SJSA1 (cell line): ENCODE measurements around the gene GPR160. TPM values are rescaled to one million over a fixed set of nuclear protein-coding genes. Genes with fewer than 3 reads are reported as not detected.
"Not testable (repeated sequence)": the region's sequence is repeated elsewhere in the genome, so short reads cannot be mapped to it uniquely, and the experiment has no call there.

Experiments
- DNase-seq, 2 experiments: peaks; one replicate each; pipeline ENCODE4 v3.0.0-alpha.2; 2015 to 2020; ENCODE audit warnings: low spot score in 2 of 2, low read depth in 1 of 2
- H3K27ac ChIP-seq: fragments of 250-450 bp; sonication (Bioruptor Pico); 2 replicates; pipeline ENCODE4 v1.5.1; 2020; ENCODE audit warnings: mild to moderate bottlenecking, moderate library complexity
- H3K27me3 ChIP-seq: fragments of 250-450 bp; sonication (Bioruptor Pico); replicated peaks from 2 replicates; pipeline ENCODE4 v1.5.1; 2020; ENCODE audit warnings: mild to moderate bottlenecking, moderate library complexity
- H3K36me3 ChIP-seq: fragments of 250-450 bp; sonication (Bioruptor Pico); 2 replicates; pipeline ENCODE4 v1.5.1; 2020; ENCODE audit warnings: mild to moderate bottlenecking
- H3K4me1 ChIP-seq: fragments of 250-450 bp; sonication (Bioruptor Pico); replicated peaks from 2 replicates; pipeline ENCODE4 v1.6.1; 2021; ENCODE audit warnings: mild to moderate bottlenecking
- H3K4me3 ChIP-seq: fragments of 250-450 bp; sonication (Bioruptor Pico); 2 replicates; pipeline ENCODE4 v1.5.1; 2020; ENCODE audit warnings: mild to moderate bottlenecking
- H3K9me3 ChIP-seq: fragments of 250-450 bp; sonication (Bioruptor Pico); replicated peaks from 2 replicates; pipeline ENCODE4 v1.5.1; 2020; ENCODE audit warnings: mild to moderate bottlenecking
- total RNA-seq: library from RNA; depleted of rRNA; stranded (reverse); fragments of >200 nt; shearing (Covaris generic); gene quantifications from 2 replicates; pipeline ENCODE4 v1.2.3, GENCODE V29; 2014

The GPR160 gene
- total RNA-seq, 1 experiment from 2014 or later, result 0.89 TPM

GRCh38 chr3:170012683-170013400, 25.0 kb upstream of the GPR160 start:
- DNase-seq, result no peak
- H3K4me1 ChIP-seq, result no peaks in the 10 kb centered on the region
- no peaks in the 10 kb centered on the region for H3K9me3 ChIP-seq
- H3K27me3 ChIP-seq, result no peaks in the 10 kb centered on the region
- no peaks in the 10 kb centered on the region for H3K36me3 ChIP-seq
- H3K4me3 ChIP-seq, result no peak overlapping the region
- H3K27ac ChIP-seq, result no peak overlapping the region

- no peaks in the 10 kb centered on the region for H3K36me3 ChIP-seq
Observed at GRCh38 chr3:170016057-170016456, 21.7 kb upstream of the GPR160 start.

GRCh38 chr3:170019306-170019705, 18.5 kb upstream of the GPR160 start:
- not testable (repeated sequence) for H3K4me1 ChIP-seq, DNase-seq, H3K27me3 ChIP-seq, H3K27ac ChIP-seq, H3K9me3 ChIP-seq, H3K4me3 ChIP-seq, H3K36me3 ChIP-seq

More at GRCh38 chr3:170016057-170016456, 21.7 kb upstream of the GPR160 start:
- no peak for DNase-seq
- no peaks in the 10 kb centered on the region for H3K4me1 ChIP-seq
- no peak overlapping the region for H3K4me3 ChIP-seq
- no peaks in the 10 kb centered on the region for H3K9me3 ChIP-seq
- no peaks in the 10 kb centered on the region for H3K27me3 ChIP-seq
- H3K27ac ChIP-seq, result no peak overlapping the region

- Histone ChIP-seq H3K36me3 (no peaks in the 10 kb centered on the region), H3K4me3 (no peak overlapping the region), H3K27ac (no peak overlapping the region), H3K4me1 (no peaks in the 10 kb centered on the region), H3K9me3 (no peaks in the 10 kb centered on the region), H3K27me3 (no peaks in the 10 kb centered on the region)
- no peak for DNase-seq
Observed at GRCh38 chr3:170021083-170021482, 16.7 kb upstream of the GPR160 start.

GRCh38 chr3:170022336-170022735, 15.5 kb upstream of the GPR160 start:
- Histone ChIP-seq H3K4me1 (no peaks in the 10 kb centered on the region), H3K27ac (no peak overlapping the region), H3K36me3 (no peaks in the 10 kb centered on the region), H3K4me3 (no peak overlapping the region), H3K9me3 (no peaks in the 10 kb centered on the region), H3K27me3 (no peaks in the 10 kb centered on the region)
- no peak for DNase-seq

GRCh38 chr3:170023165-170023564, 14.6 kb upstream of the GPR160 start:
- no peaks in the 10 kb centered on the region for H3K27me3 ChIP-seq
- H3K4me1 ChIP-seq, result no peaks in the 10 kb centered on the region
- no peak for DNase-seq
- H3K4me3 ChIP-seq, result no peak overlapping the region
- H3K27ac ChIP-seq, result no peak overlapping the region
- H3K9me3 ChIP-seq, result no peaks in the 10 kb centered on the region
- H3K36me3 ChIP-seq, result no peaks in the 10 kb centered on the region

GRCh38 chr3:170024581-170024980, 13.2 kb upstream of the GPR160 start:
- no peaks in the 10 kb centered on the region for H3K9me3 ChIP-seq
- no peaks in the 10 kb centered on the region for H3K4me1 ChIP-seq
- H3K27ac ChIP-seq, result no peak overlapping the region
- no peak for DNase-seq
- no peaks in the 10 kb centered on the region for H3K27me3 ChIP-seq
- H3K4me3 ChIP-seq, result no peak overlapping the region
- H3K36me3 ChIP-seq, result no peaks in the 10 kb centered on the region

GRCh38 chr3:170027233-170028102, 10.3 kb upstream of the GPR160 start:
- H3K27me3 ChIP-seq, result no peaks in the 10 kb centered on the region
- H3K36me3 ChIP-seq, result no peaks in the 10 kb centered on the region
- no peaks in the 10 kb centered on the region for H3K9me3 ChIP-seq
- H3K4me3 ChIP-seq, result no peak overlapping the region
- no peak overlapping the region for H3K27ac ChIP-seq
- no peak for DNase-seq
- H3K4me1 ChIP-seq, result no peaks in the 10 kb centered on the region

GRCh38 chr3:170033489-170033888, 4.3 kb upstream of the GPR160 start:
- Histone ChIP-seq H3K9me3 (no peaks in the 10 kb centered on the region), H3K4me3 (no peak overlapping the region), H3K27ac (no peak overlapping the region), H3K4me1 (peaks cover 10% of the 10 kb centered on the region), H3K27me3 (peaks cover 11% of the 10 kb centered on the region), H3K36me3 (no peaks in the 10 kb centered on the region)
- DNase-seq, result no peak

- no peaks in the 10 kb centered on the region for H3K9me3 ChIP-seq
- DNase-seq, result no peak
- H3K4me1 ChIP-seq, result peaks cover 10% of the 10 kb centered on the region
- H3K27ac ChIP-seq, result no peak overlapping the region
- peak overlapping the region; percentile 37 for H3K4me3 ChIP-seq
- H3K27me3 ChIP-seq, result peaks cover 26% of the 10 kb centered on the region
- H3K36me3 ChIP-seq, result no peaks in the 10 kb centered on the region
Observed at GRCh38 chr3:170038434-170039110, 777 bp downstream of the GPR160 start.

GRCh38 chr3:170040418-170040817, 2.6 kb downstream of the GPR160 start:
- H3K4me3 ChIP-seq, result no peak overlapping the region
- H3K4me1 ChIP-seq, result peaks cover 10% of the 10 kb centered on the region
- H3K27me3 ChIP-seq, result peaks cover 26% of the 10 kb centered on the region
- no peak overlapping the region for H3K27ac ChIP-seq
- no peaks in the 10 kb centered on the region for H3K36me3 ChIP-seq
- DNase-seq, result no peak
- no peaks in the 10 kb centered on the region for H3K9me3 ChIP-seq

- Histone ChIP-seq H3K4me1 (no peaks in the 10 kb centered on the region), H3K36me3 (no peaks in the 10 kb centered on the region), H3K27me3 (peaks cover 15% of the 10 kb centered on the region), H3K27ac (no peak overlapping the region), H3K4me3 (no peak overlapping the region), H3K9me3 (no peaks in the 10 kb centered on the region)
- no peak for DNase-seq
Observed at GRCh38 chr3:170043506-170043905, 5.7 kb downstream of the GPR160 start.

GRCh38 chr3:170044271-170044670, 6.5 kb downstream of the GPR160 start:
- Histone ChIP-seq H3K27ac (no peak overlapping the region), H3K9me3 (no peaks in the 10 kb centered on the region), H3K4me1 (no peaks in the 10 kb centered on the region), H3K36me3 (no peaks in the 10 kb centered on the region), H3K4me3 (no peak overlapping the region), H3K27me3 (peaks cover 9% of the 10 kb centered on the region)
- DNase-seq, result no peak

GRCh38 chr3:170044795-170045244, 7.0 kb downstream of the GPR160 start:
- no peak for DNase-seq
- Histone ChIP-seq H3K9me3 (no peaks in the 10 kb centered on the region), H3K27ac (no peak overlapping the region), H3K4me3 (no peak overlapping the region), H3K27me3 (peaks cover 5% of the 10 kb centered on the region; the same call in 1 of the 2 replicates), H3K36me3 (no peaks in the 10 kb centered on the region), H3K4me1 (no peaks in the 10 kb centered on the region)
